ENCODE data around the gene YRDC.

The YRDC gene, protein sequence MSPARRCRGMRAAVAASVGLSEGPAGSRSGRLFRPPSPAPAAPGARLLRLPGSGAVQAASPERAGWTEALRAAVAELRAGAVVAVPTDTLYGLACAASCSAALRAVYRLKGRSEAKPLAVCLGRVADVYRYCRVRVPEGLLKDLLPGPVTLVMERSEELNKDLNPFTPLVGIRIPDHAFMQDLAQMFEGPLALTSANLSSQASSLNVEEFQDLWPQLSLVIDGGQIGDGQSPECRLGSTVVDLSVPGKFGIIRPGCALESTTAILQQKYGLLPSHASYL

DNA sequence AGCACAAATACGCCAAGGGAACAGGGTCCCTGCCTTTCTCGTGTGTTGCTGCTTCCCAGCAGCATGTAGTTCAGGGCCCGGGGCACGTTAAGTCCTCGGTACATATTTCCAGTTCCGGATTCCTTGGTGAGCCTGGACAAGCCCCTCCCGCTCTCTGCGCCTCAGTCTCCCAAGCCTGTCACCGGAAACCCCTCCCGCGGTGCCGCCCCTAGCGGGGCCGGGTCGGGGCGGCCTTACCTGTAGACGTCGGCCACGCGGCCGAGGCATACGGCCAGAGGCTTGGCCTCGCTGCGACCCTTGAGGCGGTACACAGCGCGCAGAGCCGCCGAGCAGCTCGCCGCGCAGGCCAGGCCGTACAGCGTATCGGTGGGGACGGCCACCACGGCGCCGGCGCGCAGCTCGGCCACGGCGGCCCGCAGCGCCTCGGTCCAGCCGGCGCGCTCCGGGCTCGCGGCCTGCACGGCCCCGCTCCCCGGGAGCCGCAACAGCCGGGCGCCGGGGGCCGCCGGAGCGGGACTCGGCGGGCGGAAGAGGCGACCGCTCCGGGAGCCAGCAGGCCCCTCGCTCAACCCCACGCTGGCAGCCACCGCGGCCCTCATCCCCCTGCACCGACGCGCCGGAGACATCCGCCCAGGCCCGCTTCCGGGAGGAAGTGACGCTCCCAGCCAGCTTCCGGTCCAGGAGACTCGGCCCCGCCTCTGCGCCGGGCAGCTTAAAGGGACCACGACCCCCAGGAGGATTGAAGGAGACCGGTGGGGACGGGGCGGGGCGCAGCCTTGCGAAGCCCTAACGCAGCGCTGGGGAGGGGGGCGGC is at the start of gene YRDC, which contains the start of gene C1orf122:
Gene YRDC, minus strand, starts transcription at position 654 of the 814 bp plus-strand sequence. Its CDS starts 28 bp downstream, at position 626.
Gene C1orf122, plus strand, starts transcription at position 236 of the 814 bp plus-strand sequence. CDS start 615 bp downstream, outside the sequence.
- DNase-seq = peak; percentile 97

DNA sequence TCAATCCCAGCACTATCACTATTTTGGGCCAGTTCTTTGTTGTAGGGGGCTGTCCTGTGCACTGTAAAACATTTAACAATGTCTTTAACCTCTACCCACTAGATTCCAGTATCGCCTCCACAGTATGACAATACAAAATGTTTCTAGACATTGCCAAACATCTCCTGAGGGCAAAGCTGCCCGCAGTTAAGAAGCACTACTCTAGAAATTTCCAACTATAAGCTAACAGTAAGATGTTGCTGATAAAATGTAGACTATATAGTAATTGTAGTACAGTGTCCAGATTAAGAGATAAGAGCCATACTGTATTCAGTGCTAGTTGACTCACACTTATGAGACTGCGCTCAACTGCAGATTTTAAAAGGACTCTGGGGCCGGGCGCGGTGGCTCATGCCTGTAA is 46.4 kb upstream of the YRDC start:
- DNase-seq = no peak

DNA sequence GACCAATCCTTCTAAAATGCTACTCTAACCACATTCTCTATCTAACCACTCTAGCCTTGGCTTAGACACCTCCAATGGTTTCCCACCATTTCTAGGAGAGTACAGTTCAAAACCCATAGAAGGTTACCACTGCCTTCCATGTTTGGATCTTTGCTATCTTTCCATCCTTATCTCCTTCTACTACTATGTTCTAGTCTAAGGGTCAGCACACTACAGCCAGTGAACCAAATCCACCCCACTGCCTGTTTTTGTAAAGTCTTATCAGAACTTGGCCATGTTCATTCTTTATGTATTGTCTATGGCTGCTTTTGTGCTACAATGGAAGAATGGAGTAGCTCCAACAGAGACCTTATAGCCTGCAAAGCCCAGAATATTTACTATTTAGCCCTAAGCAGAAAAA is 45.1 kb upstream of the YRDC start:
- DNase-seq = no peak

DNA sequence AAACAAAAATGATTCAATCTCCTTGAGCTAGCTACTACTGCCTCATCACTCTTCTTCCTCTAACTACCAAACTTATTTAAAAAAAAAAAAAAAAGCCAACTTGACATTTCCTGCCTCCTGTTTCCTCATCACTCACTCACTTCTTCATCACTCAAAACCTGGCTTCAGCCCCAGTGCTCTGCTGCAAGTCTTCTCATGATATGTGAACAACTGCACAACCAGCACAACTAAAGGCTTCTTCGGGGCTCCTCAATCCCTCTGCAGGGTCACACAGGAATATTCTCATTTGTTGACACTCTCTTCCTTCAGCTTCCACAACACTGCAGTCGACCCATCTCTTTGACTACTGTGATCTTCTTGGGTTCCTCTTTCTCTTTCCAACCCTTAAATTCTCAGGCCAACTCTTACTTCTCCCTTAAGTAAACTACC is 43.8 kb upstream of the YRDC start:
- no peak for DNase-seq

DNA sequence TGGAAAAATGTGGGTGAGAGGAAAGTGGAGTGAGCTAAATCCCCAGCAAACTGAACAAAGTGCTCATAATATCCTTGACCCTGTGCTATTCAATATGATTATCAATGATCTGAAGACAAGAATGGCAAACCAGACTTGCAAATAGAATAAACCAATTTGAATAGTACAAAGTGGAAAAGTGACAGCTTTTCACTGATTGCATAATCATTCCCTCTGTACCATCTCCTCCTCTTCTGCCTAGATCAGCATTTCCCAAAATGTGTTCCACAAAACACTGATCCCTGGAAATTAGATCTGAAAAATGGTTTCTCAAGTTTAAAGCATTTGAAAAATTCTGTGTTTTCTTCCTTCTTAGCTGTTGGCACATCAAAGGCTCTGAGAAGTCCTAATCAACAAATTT is 43.3 kb upstream of the YRDC start:
- no peak for DNase-seq

DNA sequence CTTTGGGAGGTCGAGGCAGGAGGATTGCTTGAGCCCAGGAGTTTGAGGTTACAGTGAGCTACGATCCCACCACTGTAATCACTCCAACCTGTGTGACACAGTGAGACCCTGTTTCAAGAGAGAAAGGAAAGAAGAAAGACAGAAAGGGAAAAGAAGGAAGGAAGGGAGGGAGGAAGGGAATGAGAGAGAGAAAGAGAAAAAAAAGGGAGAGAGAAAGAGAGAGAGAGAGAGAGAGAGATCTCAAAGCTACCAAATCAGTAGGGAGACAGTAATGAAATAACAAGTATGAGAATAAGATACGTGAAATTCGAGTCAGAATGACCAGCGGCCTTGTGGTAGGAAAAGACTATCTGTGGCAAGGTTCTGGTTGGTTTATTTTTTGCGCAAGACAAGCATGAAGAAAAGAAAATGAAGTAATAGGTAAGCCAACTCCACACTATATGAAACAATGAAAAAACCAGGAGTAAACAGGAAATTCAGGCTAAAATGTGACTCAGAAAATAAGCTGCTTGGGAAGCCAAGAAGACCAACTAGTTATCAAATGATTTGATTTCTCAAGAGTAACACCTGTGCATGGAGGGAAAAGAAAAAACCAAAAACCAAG is 42.4 kb upstream of the YRDC start:
- DNase-seq = no peak

DNA sequence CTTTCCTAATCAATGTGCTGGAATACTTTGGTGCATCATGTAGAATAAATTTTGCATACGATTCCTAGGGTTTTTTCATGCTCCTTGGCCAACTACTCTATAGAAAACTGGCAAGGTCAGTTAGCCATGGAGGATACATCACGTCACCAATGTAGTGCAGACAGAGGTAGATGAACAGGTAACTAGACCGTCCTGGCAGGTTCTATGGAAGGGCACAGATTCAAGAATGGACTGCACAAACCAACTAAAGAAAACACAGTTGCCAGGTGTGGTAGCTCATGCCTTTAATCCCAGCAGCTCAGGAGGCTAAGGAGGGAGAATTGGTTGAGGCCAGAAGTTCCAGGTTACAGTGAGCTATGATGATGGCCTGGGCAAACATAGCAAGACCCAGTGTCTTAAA is 41.5 kb upstream of the YRDC start:
- DNase-seq = no peak

DNA sequence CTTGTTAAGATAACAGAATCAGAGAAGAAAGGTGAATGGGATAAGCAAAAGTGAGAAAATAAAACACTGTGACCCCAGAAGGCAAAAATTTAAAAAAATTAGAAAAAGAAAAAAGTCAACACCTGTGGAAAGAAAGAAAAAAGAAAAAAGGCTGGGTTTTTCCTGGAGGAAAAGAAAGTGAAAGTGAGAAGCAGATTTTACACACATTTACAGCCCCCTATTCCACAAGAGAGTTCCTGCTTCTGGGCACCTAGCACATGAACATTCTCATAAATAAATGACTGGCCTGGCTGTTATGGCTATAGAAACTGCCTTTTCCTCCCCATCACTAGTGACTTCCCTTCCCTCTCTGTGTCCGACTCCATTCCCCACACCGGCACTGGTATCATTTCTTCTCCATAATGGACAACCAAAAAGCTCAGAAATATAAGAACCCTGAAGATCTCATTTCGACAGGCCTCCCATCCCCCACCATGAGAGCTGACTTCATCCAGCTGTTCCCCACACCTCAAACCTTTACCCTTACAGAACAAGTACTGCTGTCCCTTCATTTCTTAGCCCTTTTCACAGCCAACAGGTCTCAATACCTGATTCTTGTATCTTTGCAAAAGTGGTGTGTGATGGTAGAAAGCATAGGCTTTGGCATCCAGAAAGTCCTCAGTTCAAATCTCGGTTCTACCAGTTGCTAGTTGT is 38.8 kb upstream of the YRDC start:
- no peak for DNase-seq

DNA sequence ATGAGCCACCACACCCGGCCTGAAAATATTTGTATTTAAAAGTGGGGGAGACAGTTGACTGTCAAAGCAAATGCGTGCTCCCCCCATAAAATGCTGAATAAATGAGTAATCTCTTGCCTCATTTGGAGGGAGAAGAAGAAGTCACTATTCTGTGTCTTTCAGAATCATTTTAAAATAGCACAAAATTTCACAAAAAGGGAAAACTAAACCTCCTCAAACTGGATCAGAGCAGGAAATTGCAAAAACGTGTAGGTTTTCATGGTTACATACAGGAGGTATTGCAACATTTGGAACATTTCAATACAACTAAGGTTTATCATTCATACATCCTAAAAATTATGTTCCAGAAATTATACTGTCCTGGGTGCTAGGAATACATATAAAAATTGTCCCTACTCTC is 37.8 kb upstream of the YRDC start:
- no peak for DNase-seq

DNA sequence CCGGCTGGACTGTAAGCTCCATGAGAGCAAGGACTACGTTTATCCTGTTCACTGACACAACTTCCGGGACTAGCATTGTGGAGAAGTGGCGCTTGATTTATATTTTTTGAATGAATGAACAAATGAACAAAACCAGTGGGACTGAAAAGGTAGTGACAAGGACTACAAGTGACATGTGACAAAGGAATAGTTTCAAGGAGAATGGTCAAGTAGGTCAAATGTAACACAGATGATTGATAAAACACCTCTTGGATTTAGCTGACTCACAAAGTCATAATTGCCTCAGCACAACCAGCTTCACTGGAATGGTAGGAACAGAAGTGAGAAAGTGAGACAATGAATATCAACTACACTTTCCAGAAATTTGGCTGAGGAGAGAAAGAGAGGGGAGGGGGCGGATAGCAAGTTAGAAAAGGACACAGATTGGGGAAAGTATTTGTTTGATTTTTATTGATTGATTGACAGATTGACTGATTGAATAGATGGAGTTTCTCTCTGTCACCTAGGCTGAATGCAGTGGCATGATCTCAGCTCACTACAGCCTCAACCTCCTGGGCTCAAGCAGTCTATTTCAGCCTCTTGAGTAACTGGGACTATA is 37.1 kb upstream of the YRDC start:
- no peak for DNase-seq

DNA sequence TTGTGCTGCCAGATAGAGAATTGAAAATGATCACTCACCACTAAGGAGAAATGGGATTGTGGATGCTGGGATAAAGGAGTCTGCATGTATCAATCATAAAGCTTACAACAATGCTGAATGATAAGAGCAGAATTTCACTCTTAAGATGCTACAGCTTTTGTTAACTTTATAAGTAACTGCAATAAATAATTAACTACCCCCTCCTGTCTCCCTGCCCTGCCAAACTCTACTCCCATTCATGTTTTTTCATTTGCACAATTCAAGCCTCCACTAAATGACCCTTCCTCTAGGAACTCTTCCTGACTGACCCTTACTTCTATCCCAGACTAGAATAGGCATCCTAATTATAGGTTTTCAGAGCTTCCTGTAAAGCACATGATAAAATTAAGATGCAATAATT is 36.5 kb upstream of the YRDC start:
- DNase-seq = no peak

DNA sequence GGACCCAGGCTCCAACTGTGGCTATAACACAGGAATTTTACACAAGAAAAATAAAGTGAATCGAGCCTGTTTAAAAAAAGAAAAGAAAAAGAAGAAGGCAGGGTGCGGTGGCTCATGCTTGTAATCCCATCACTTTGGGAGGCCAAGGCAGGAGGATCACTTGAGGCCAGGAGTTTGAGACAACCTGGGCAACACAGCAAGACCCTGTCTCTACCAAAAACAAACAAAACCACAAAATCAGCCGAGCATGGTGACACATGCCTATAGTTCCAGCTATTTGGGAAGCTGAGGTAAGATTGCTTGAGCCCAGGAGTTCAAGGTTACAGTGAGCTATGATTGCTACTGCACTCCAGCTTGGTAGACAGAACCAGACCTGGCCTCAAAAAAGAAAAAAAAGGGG is 33.6 kb upstream of the YRDC start:
- no peak for DNase-seq

DNA sequence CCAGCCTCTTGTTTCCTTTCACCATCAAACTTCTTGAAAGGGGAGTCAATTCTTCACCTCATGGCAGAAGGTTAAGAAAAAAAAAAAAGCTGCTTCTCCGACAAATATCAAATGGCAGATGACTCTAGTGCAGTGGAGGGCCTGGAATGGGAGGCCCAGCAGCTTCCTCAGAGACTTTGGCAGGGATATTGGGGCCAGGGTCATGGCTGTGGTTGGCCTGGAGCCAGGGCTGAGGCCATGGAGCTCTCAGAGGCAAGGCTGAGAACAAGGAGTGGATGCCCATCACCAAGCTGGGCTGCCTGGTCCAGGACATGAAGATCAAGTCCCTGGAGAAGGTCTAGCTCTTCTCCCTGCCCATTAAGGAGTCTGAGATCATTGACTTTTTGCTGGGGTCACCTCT is 32.7 kb upstream of the YRDC start:
- DNase-seq = no peak

DNA sequence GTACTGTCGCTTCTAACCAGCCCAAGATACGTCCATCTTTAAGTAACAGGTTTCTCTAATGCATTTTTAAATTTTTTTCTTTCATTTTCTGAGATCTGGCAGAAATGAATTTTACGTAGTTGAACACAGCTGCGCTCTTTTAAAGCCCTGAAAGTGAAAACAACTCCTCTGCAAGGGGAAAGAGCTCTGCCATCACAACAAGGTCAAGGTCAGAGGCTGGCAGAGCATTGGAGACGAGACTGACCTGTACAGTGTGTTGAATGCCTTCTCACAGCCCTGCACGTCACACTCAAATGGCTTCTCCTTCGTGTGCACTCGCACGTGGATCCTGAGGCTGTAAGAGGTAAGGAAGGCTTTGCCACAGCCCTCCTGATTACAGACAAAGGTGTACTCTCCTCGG is 31.7 kb upstream of the YRDC start:
- no peak for DNase-seq

DNA sequence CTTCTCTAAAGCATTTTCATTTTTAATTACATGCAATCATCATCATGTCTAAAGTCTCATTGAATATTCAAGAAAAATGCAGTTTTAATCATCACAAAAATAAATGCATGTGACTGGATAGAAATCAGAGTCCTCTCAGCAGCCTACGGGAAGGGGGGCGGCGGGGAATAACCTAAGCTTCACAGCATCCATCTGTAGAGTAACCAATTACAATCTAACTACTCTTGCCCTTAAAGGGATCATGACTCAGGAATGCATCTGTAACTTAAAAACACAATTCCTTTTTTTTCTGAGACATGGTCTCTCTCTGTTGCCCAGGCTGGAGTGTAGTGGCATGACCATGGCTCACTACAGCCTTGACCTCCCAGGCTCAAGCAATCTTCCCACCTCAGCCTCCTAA is 28.8 kb upstream of the YRDC start:
- DNase-seq = no peak

DNA sequence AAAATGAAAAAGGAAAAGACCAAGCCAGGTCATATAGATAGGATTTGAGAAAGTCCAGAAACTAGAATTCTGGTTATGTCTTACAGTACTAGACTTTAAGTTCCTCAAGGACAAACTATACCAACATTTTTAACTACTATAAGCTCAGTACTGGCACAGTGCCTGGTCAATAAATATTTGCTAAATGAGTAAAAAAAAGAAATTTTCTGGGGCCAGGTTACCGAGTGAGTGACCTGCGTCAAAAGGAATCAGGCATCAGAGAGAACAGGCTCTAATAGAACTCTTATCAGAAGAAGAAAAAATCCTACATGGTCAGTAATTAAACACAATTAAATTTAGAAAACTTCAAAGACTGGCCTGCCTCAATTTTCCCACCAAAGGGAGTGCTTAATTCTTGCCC is 23.8 kb upstream of the YRDC start:
- no peak for DNase-seq

DNA sequence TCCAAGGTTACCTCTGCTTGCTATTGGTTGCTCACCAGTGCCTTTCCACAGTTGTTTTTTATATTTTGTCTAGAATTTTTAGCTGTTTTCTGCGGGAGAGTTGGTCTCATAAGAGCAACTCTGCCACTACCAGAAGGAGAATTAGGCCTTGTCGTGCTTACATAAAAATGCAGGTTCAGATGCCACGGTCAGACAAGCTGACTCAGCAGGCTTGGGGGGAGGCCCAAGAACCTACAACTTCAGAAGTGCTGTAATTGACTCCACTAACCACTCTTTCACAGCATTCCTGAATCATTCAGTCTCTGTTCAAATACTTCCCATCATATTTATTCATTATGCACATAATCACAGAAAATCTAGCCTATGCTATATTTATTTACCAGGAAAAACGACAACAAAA is 23.1 kb upstream of the YRDC start:
- DNase-seq = no peak

DNA sequence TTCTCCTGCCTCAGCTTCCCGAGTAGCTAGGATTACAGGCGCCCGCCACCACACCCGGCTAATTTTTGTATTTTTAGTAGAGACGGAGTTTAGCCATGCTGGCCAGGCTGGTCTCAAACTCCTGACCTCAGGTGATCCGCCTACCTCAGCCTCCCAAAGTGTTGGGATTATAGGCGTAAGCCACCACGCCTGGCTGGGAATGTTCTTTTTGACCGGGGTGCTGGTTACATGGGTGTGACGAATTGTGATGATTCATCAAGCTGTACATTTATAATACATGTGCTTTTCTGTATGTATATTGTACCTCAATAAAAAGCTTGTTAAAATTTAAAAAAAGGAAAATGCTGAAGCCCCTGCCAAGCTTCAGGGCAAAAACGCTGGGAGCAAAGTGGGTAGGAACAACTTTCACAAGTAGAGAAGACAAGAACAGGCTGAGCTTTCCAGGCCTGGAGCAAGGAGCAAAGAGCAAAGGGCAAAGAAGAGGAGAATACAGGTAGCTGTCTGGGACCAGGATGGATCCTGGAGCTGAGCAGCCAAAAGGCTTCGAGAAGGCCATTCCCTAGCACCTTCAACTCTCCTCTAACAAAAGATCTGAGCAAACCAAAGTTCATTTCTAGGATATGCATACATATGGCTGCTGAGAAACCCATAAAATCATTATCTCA is 20.5 kb upstream of the YRDC start:
- no peak for DNase-seq

DNA sequence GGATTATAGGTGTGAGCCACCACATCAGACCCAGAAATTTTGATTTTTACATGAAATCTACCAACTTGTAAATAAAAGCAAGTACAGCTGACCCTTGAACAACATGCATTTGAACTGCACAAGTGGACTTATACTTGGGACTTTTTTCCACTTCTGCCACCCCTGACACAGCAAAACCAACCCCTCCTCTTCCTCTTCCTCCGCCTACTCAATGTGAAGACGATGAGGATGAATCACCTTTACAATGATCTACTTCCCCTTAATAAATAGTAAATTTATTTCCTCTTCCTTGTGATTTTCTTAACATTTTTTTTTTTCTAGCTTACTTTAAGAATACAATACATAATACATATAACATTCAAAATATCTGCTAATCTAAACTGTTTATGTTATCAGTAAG is 17.5 kb upstream of the YRDC start:
- no peak for DNase-seq

DNA sequence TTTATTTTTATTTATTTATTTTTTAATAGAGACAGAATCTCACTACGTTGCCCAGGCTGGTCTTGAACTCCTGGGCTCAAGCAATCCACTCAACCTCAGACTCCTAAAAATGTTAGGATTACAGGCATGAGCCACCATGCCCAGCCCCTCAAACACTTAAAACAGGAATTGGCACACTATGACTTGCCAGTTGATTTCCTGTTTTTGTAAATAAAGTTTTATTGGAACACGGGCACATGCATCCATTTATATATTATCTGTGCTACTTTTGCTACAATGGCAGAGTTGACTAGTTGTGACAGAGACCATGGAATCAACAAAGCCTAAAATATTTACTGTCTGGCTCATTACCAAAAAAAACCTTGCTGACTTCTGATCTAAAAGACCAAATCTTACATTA is 16.0 kb upstream of the YRDC start:
- DNase-seq = no peak

DNA sequence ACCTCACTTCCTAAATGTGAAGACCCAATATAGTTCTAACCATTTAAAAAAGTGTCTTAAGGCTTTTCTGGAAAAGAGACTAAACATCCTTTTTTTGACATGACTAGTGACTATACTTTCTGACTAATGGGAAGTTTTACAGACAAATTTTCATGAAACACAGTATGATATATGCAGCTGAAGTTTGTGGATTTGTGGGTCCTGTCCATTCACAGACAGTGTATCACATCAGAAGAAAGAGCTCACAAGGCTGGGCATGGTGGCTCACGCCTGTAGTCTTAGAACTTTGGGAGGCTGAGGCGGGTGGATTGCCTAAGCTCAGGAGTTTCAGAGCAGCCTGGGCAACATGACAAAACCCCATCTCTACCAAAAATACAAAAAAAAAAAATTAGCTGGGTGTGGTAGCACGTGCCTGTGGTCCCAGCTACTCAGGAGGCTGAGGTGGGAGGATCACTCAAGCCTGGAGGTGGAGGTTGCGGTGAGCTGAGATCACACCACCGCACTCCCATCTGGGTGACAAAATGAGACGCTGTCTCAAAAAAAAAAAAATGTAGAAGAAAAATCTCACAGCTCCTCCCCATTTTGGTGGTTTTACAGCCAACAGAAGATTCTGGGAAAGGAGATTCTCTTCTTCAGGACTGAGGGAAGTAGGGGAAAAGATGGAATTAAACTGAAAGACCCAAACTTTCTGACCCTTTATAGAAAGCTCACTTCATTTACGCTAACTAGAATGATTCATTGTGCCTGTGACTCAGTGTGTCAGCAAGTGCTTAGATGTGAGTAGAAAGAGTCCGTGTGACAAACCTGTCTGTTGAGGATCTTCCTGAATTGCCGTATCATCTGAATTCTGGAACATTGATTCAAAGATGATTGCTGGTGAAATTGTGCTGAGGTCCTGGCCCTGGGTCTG is 15.2 kb upstream of the YRDC start:
- DNase-seq = no peak

All from femur (tissue), 1 donor.